ENCODE results near the gene SV2B. TPM values are rescaled to one million over a fixed set of nuclear protein-coding genes. Genes with fewer than 3 reads are reported as not detected.

Gene SV2B
- total and polyA plus RNA-seq, 9 of the 15 experiments (the other 6 are each of a cell fraction or from before 2014, with no cell fraction given) = 0.01 to 0.25 (median 0.11) TPM

DNA sequence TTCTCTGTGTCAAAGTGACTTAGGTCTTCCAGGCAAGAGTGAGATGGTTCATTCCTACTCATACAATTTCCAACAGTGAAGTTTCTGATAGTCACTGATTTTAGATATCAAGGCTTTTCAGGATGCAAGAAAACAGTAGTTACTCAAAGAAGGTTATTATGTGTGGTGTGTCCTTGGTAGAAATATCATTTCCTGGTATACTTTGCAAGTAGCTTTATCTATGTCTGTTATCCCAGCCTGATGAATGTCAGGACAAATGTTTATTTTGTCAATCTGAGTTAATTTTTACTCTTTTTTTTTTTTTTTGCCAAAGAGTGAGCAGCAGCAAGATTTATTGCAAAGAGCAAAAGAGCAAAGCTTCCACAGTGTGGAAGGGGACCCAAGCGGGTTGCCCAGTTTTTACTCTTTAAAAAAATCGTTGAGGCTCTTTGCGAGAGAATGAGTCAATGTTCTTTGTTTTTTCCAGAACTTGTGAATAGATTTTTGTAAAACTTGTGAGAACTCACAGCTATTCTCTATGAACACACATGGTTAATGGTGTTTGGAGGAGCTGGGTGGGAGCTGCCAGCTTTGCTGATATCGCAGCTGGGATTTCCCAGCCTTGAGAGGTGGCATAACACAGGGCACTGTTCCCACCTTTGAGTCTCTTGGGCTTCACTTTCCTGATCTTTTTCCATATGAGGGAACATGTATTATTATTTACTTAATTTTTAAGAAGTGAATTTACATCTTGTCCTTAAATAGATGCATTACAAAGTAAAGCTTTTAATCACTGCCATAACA, 51.9 kb downstream of the SV2B start:
- Histone ChIP-seq H3K9ac (ENCODE audit: insufficient read depth in 1 of 2, low read depth in 2 of 2, low read length in 2 of 2) (no peak overlapping the region), H2AFZ (ENCODE audit: low read depth, low read length) (no peak overlapping the region), H3K4me2 (ENCODE audit: insufficient read depth, low read length) (no peak overlapping the region), H3K4me3 (no peak overlapping the region), H3K9me1 (ENCODE audit: control insufficient read depth, insufficient read depth, low read length) (no peaks in the 10 kb centered on the region), H3K9me3 (replicated peaks; ENCODE audit: control insufficient read depth, insufficient read depth, low read depth, low read length) (no peaks in the 10 kb centered on the region), H3K36me3 (ENCODE audit: control insufficient read depth, insufficient read depth, low read length) (no peaks in the 10 kb centered on the region), H4K20me1 (replicated peaks; ENCODE audit: control insufficient read depth, insufficient read depth, low read length) (no peaks in the 10 kb centered on the region), H3K27me3 (ENCODE audit: control insufficient read depth in 2 of 2, insufficient read depth in 2 of 2, low read length in 2 of 2) (no peaks in the 10 kb centered on the region; a peak in 2 of 5 replicates), H3K79me2 (ENCODE audit: control insufficient read depth, insufficient read depth, low read length) (no peaks in the 10 kb centered on the region), H3K27ac (ENCODE audit: extremely low read depth, low read depth, low read length) (no peak overlapping the region), H3K4me1 (replicated peaks in 1 of 2; ENCODE audit: control insufficient read depth in 2 of 2, insufficient read depth in 2 of 2, low read length in 2 of 2) (no peaks in the 10 kb centered on the region)
- in situ Hi-C loops (cut with MboI) = no loop called here
- no peak for DNase-seq (ENCODE audit: extremely low read depth in 1 of 4, low spot score in 3 of 4)
- ChIA-PET POLR2A (no interaction called here), CTCF (ENCODE audit: low intra/inter-chr PET ratio) (no interaction called here)
- BruUV-seq (replicated peaks) = no TSS peak
- intact Hi-C loops (cut with micrococcal nuclease) = no loop called here
- TF ChIP-seq ZBTB8A (IDR thresholded peaks at IDR 0.05; ENCODE audit: partially characterized antibody) (no peak), ZKSCAN3 (CRISPR knock-in tag; IDR thresholded peaks at IDR 0.05) (no peak), TEAD4 (IDR thresholded peaks at IDR 0.05; ENCODE audit: low read length) (no peak), TEAD4 (CRISPR knock-in tag; IDR thresholded peaks at IDR 0.05; ENCODE audit: borderline replicate concordance) (no peak), ZNF76 (CRISPR knock-in tag; IDR thresholded peaks at IDR 0.05; ENCODE audit: borderline replicate concordance) (no peak), SIRT6 (IDR thresholded peaks at IDR 0.05; ENCODE audit: low read depth, low read length) (no peak), RBM15 (IDR thresholded peaks at IDR 0.05; ENCODE audit: insufficient read depth, low read length) (no peak), E2F6 (IDR thresholded peaks at IDR 0.05; ENCODE audit: borderline replicate concordance in 1 of 2, extremely low read depth in 1 of 2, insufficient read depth in 1 of 2, insufficient read length in 1 of 2, low read depth in 1 of 2, low read length in 1 of 2, poor library complexity in 1 of 2, severe bottlenecking in 1 of 2) (no peak)
- no peak for ATAC-seq
- WGBS (ENCODE audit: insufficient coverage, low coverage, missing lambda C conversion rate) = 0% methylated on average over 4 of the region's 4 CpGs
- FAIRE-seq = no peak

Data from K562 (cell line).